A549 (cell line): ENCODE measurements around the gene CUTA. TPM values are rescaled to one million over a fixed set of nuclear protein-coding genes. Genes with fewer than 3 reads are reported as not detected.

Experiments used
- ATAC-seq, 2 experiments: fragments of 200-7000 bp in 1 of 2; fragments of >200 bp in 1 of 2; cut with Nextera tagmentation in 1 of 2; cut with Tn5 transposase in 1 of 2; 3 replicates each; pipeline versions ENCODE4 v1.8.0 to v1.9.1; 2018 to 2020; ENCODE audit warnings: mild to moderate bottlenecking in 1 of 2, moderate library complexity in 1 of 2
- CTCF ChIA-PET: fragments of 300-600 bp; sonication (Branson Sonifier 250); formaldehyde crosslinking; extraction: SDS; loops from one replicate; lab custom pipeline; 2021; ENCODE audit warnings: antibody characterized with exemption, inconsistent platforms; lab: Yijun Ruan, JAX
- POLR2A ChIA-PET: fragments of 350-600 bp; formaldehyde crosslinking; extraction: SDS; loops from one replicate; lab custom pipeline; 2021; ENCODE audit warnings: antibody characterized with exemption, inconsistent platforms; lab: Yijun Ruan, JAX
- DNase-seq, 2 experiments: peaks; one replicate each; pipeline versions ENCODE4 v3.0.0 to v3.0.0-alpha.2; 2011 to 2016; ENCODE audit warnings: low read depth in 1 of 2, low spot score in 1 of 2
- FAIRE-seq: peaks from 2 replicates; lab custom pipeline; 2011; peaks lifted over from hg19 to GRCh38; lab: Jason Lieb, UNC
- H3K27ac ChIP-seq, 2 experiments: fragments of >200 bp; sonication (Bioruptor Twin); formaldehyde crosslinking; 3 replicates each; pipeline ENCODE4 v1.5.1; 2016 to 2017
- H3K4me1 ChIP-seq: fragments of >200 bp; sonication (Bioruptor Twin); formaldehyde crosslinking; 3 replicates; pipeline ENCODE4 v1.6.1; 2016
- H3K4me2 ChIP-seq: fragments of >200 bp; sonication (Bioruptor Twin); formaldehyde crosslinking; 3 replicates; pipeline ENCODE4 v1.6.1; 2016
- H3K4me3 ChIP-seq: fragments of >200 bp; sonication (Bioruptor Twin); formaldehyde crosslinking; 3 replicates; pipeline ENCODE4 v1.5.1; 2016
- H3K9me3 ChIP-seq: fragments of >200 bp; sonication (Bioruptor Twin); formaldehyde crosslinking; 3 replicates; pipeline ENCODE4 v1.6.1; 2016
- CBX2 ChIP-seq: fragments of 200-600 bp; sonication (generic); IDR thresholded peaks from 2 replicates; pipeline ENCODE4 v1.6.1; 2016; ENCODE audit warnings: low read depth, mild to moderate bottlenecking, borderline replicate concordance
- CEBPB ChIP-seq, 2 experiments: fragments of >200 bp in 1 of 2; sonication (Bioruptor Twin) in 1 of 2; formaldehyde crosslinking in 1 of 2; IDR thresholded peaks; 2 replicates each; pipeline ENCODE4 v1.6.1; 2012 to 2016
- ESRRA ChIP-seq: fragments of 150-350 bp; IDR thresholded peaks from 2 replicates; pipeline ENCODE4 v1.6.1; 2014; ENCODE audit warnings: mild to moderate bottlenecking, low read length, borderline replicate concordance
- FOXS1 ChIP-seq: fragments of 250-450 bp; sonication (Bioruptor Pico); IDR thresholded peaks from 2 replicates; pipeline ENCODE4 v1.5.0; 2020; ENCODE audit warnings: mild to moderate bottlenecking, moderate library complexity
- HEYL ChIP-seq: fragments of 250-450 bp; sonication (Bioruptor Pico); IDR thresholded peaks from 2 replicates; pipeline ENCODE4 v1.8.0; 2021; ENCODE audit warnings: mild to moderate bottlenecking, moderate library complexity
- HOXB5 ChIP-seq: fragments of 250-450 bp; sonication (Bioruptor Pico); IDR thresholded peaks from 2 replicates; pipeline ENCODE4 v1.5.0; 2020; ENCODE audit warnings: mild to moderate bottlenecking, moderate library complexity
- KDM5A ChIP-seq: fragments of 200-600 bp; sonication (generic); IDR thresholded peaks from 2 replicates; pipeline ENCODE4 v1.6.1; 2016; ENCODE audit warnings: antibody characterized with exemption, mild to moderate bottlenecking
- MYC ChIP-seq: IDR thresholded peaks from 2 replicates; pipeline ENCODE4 v1.6.1; 2012; ENCODE audit warnings: mild to moderate bottlenecking, inconsistent platforms, low read length, improper control_type of control experiment, borderline replicate concordance
- NFE2L2 ChIP-seq: fragments of 150-350 bp; conservative IDR thresholded peaks from 2 replicates; pipeline ENCODE4 v1.6.1; 2014; ENCODE audit warnings: low read length
- POLR2AphosphoS2 ChIP-seq: conservative IDR thresholded peaks from 2 replicates; pipeline ENCODE4 v1.6.1; 2012; ENCODE audit warnings: low read length, improper control_type of control experiment, inconsistent platforms
- RAD21 ChIP-seq, 2 experiments: fragments of >200 bp in 1 of 2; sonication (Bioruptor Twin) in 1 of 2; formaldehyde crosslinking in 1 of 2; IDR thresholded peaks in 1 of 2; conservative IDR thresholded peaks in 1 of 2; 2 replicates in 1 of 2; 3 replicates in 1 of 2; pipeline ENCODE4 v1.6.1; 2012 to 2018; ENCODE audit warnings: inconsistent platforms in 1 of 2
- RNF2 ChIP-seq: fragments of 200-600 bp; sonication (generic); IDR thresholded peaks from 2 replicates; pipeline ENCODE4 v1.6.1; 2016; ENCODE audit warnings: low read depth, mild to moderate bottlenecking, antibody characterized with exemption, moderate library complexity, borderline replicate concordance
- SMC3 ChIP-seq: fragments of >200 bp; sonication (Bioruptor Twin); formaldehyde crosslinking; IDR thresholded peaks from 3 replicates; pipeline ENCODE4 v1.6.1; 2018; ENCODE audit warnings: inconsistent platforms
- SREBF2 ChIP-seq: fragments of 450-650 bp; IDR thresholded peaks from 2 replicates; pipeline ENCODE4 v1.6.1; 2014; ENCODE audit warnings: mild to moderate bottlenecking, moderate library complexity
- whole genome bisulfite sequencing: methylation state at CpG from one replicate; pipeline ENCODE4 v1.1.6; 2017; ENCODE audit errors: missing lambda C conversion rate; 5-methylcytosine and 5-hydroxymethylcytosine counted together
- polyA plus RNA-seq, 4 experiments: library from polyadenylated mRNA; depleted of rRNA in 3 of 4; stranded (reverse); fragments of >200 nt; fragmentation: RNase III in 1 of 4; extraction: RNeasy Plus Mini Kit Qiagen cat#74134 plus additional on column Dnase treatment in 1 of 4; gene quantifications; 2 replicates in 3 of 4; 3 replicates in 1 of 4; pipeline ENCODE4 v1.2.3, GENCODE V29; 2011 to 2017
- TF ChIP-seq, protein P1 (sequence below): IDR thresholded peaks from 2 replicates; pipeline ENCODE4 v1.6.1; 2012; ENCODE audit warnings: low read depth, borderline replicate concordance
- TF ChIP-seq, protein P2 (sequence below): IDR thresholded peaks from 2 replicates; pipeline ENCODE4 v1.6.1; 2012
- TF ChIP-seq, protein P3 (sequence below): fragments of 200-600 bp; sonication (generic); IDR thresholded peaks from 2 replicates; pipeline ENCODE4 v1.6.1; 2016; ENCODE audit warnings: antibody characterized with exemption, mild to moderate bottlenecking, moderate library complexity
- TF ChIP-seq, protein P4 (sequence below): fragments of 250-450 bp; sonication (Bioruptor Pico); IDR thresholded peaks from 2 replicates; pipeline ENCODE4 v1.5.0; 2021; ENCODE audit warnings: mild to moderate bottlenecking, moderate library complexity, borderline replicate concordance

The CUTA gene
- polyA plus RNA-seq, 2 of the 4 experiments (the other 2 are of a cell fraction), result 98.9 to 175 TPM

DNA sequence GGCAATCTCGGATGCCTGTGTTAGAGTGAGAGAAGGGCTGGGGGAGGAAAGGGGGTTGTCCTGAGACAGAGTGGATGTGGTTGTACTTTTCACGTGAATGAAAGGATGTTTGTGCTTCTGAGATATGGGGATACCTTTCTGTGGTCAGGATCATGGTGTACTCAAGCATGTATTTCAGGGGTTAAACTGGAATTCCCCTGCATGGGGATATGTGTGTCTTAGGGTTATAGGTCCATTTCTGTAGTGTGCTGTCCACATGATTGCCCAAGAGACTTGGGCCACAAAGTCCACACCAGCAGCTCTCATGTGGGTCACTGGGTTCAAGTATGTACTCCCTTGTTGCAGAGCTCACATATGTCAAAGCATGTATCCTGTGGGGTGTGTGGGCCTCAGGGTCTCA is 12.4 kb upstream of the CUTA start (continued):
- TF ChIP-seq RNF2, result no peak

DNA sequence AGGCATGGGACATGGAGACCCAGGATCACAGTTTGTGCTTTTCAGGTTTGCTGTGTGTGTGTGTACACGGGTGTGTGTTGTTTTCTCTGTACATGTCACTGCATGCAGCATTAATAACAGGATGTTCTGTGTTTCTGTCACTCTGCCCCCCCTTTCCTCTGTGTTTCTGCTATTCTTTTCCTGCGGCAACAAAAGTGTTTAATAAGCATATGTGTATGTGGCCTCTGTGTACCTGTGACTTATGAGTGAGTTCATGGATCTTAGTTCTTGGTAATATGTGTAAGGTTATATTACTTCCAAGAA is 11.8 kb upstream of the CUTA start:
- Histone ChIP-seq H3K27ac (no peak overlapping the region), H3K4me1 (peaks cover 42% of the 10 kb centered on the region), H3K9me3 (no peaks in the 10 kb centered on the region), H3K4me2 (peak overlapping the region; percentile 13; the same call in 1 of the 3 replicates), H3K4me3 (no peak overlapping the region)
- no peak for DNase-seq
- ChIA-PET CTCF (no interaction called here), POLR2A (interaction anchor here (2.7 kb wide), 1 partner anchor 25 kb away, joined by 11 read pairs; the partner anchor contains the start of gene ZBTB9)
- WGBS, result 85% methylated on average over 2 of the region's 2 CpGs
- no peak for FAIRE-seq
- ATAC-seq, result no peak
- no peak for TF ChIP-seq NFE2L2
- TF ChIP-seq CBX2, result no peak
- TF ChIP-seq, protein P1, sequence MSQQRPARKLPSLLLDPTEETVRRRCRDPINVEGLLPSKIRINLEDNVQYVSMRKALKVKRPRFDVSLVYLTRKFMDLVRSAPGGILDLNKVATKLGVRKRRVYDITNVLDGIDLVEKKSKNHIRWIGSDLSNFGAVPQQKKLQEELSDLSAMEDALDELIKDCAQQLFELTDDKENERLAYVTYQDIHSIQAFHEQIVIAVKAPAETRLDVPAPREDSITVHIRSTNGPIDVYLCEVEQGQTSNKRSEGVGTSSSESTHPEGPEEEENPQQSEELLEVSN, result no peak
- no peak for TF ChIP-seq HEYL
- TF ChIP-seq RNF2, result no peak
- TF ChIP-seq ESRRA, result no peak
- no peak for TF ChIP-seq FOXS1
- TF ChIP-seq, protein P2, sequence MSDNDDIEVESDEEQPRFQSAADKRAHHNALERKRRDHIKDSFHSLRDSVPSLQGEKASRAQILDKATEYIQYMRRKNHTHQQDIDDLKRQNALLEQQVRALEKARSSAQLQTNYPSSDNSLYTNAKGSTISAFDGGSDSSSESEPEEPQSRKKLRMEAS, result no peak
- TF ChIP-seq, all 56 proteins: peak for 0

DNA sequence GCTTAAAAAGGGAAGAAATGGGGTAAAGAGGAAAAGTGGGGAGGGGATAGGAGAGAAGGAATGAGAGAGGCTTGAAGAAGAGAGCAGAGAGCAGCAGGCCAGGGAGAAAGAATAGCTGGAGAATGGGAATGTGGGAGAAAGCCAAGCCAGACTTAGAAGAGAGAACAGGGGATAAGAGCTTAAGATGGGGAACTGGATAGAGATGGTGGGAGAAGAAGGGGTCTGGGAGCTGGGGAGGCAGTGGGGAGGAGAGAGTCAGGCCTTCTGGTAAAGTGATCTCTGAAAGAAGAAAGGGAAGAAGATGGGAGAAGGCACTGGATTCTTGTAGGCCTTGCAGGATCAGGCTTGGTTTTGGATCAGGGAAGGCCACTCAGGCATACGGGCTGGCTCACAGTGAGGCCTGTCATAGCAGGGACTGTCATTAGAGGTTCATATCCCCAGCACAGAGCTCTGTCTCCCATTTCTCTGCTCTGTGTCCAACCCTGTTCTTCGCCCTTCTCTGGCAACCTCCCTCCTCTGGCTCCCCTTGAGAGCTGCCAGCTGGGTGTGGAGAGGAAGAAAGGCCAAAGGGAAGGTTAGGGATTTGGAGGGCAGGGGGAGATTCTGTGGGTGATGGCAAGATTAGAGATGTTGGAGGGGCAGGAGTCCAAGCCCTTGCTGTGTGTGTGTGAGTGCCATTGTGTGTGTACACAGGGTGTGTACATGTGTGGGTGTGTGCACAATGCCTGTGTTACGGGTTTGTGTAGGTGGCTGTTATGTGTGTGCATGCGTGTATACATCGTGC is 11.3 kb upstream of the CUTA start:
- ATAC-seq (no peak), FAIRE-seq (no peak), DNase-seq (no peak)
- Histone ChIP-seq H3K4me1 (peaks cover 46% of the 10 kb centered on the region), H3K4me3 (no peak overlapping the region), H3K9me3 (no peaks in the 10 kb centered on the region), H3K4me2 (peak overlapping the region; percentile 90), H3K27ac (peak overlapping the region in 1 of 2 experiments; percentile 98; a peak in 3 of 6 replicates)
- ChIA-PET CTCF (no interaction called here), POLR2A (interaction anchor here (2.7 kb wide), 1 partner anchor 25 kb away, joined by 11 read pairs; the partner anchor contains the start of gene ZBTB9)
- TF ChIP-seq POLR2AphosphoS2 (no peak), HOXB5 (no peak), MYC (no peak), HEYL (no peak), CEBPB (IDR thresholded peaks at IDR 0.05) (no peak), KDM5A (no peak), SREBF2 (no peak), SMC3 (no peak), FOXS1 (no peak), RAD21 (conservative IDR thresholded peaks at IDR 0.05 in 1 of 2, IDR thresholded peaks at IDR 0.05 in 1 of 2) (no peak)
- TF ChIP-seq, protein P3, sequence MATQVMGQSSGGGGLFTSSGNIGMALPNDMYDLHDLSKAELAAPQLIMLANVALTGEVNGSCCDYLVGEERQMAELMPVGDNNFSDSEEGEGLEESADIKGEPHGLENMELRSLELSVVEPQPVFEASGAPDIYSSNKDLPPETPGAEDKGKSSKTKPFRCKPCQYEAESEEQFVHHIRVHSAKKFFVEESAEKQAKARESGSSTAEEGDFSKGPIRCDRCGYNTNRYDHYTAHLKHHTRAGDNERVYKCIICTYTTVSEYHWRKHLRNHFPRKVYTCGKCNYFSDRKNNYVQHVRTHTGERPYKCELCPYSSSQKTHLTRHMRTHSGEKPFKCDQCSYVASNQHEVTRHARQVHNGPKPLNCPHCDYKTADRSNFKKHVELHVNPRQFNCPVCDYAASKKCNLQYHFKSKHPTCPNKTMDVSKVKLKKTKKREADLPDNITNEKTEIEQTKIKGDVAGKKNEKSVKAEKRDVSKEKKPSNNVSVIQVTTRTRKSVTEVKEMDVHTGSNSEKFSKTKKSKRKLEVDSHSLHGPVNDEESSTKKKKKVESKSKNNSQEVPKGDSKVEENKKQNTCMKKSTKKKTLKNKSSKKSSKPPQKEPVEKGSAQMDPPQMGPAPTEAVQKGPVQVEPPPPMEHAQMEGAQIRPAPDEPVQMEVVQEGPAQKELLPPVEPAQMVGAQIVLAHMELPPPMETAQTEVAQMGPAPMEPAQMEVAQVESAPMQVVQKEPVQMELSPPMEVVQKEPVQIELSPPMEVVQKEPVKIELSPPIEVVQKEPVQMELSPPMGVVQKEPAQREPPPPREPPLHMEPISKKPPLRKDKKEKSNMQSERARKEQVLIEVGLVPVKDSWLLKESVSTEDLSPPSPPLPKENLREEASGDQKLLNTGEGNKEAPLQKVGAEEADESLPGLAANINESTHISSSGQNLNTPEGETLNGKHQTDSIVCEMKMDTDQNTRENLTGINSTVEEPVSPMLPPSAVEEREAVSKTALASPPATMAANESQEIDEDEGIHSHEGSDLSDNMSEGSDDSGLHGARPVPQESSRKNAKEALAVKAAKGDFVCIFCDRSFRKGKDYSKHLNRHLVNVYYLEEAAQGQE, result no peak
- TF ChIP-seq, protein P4, sequence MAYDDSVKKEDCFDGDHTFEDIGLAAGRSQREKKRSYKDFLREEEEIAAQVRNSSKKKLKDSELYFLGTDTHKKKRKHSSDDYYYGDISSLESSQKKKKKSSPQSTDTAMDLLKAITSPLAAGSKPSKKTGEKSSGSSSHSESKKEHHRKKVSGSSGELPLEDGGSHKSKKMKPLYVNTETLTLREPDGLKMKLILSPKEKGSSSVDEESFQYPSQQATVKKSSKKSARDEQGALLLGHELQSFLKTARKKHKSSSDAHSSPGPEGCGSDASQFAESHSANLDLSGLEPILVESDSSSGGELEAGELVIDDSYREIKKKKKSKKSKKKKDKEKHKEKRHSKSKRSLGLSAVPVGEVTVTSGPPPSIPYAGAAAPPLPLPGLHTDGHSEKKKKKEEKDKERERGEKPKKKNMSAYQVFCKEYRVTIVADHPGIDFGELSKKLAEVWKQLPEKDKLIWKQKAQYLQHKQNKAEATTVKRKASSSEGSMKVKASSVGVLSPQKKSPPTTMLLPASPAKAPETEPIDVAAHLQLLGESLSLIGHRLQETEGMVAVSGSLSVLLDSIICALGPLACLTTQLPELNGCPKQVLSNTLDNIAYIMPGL (CRISPR knock-in tag), result no peak
- 92% methylated on average over 5 of the region's 5 CpGs for WGBS
